ENCODE data around the gene SLC25A47.

The SLC25A47 gene

DNA sequence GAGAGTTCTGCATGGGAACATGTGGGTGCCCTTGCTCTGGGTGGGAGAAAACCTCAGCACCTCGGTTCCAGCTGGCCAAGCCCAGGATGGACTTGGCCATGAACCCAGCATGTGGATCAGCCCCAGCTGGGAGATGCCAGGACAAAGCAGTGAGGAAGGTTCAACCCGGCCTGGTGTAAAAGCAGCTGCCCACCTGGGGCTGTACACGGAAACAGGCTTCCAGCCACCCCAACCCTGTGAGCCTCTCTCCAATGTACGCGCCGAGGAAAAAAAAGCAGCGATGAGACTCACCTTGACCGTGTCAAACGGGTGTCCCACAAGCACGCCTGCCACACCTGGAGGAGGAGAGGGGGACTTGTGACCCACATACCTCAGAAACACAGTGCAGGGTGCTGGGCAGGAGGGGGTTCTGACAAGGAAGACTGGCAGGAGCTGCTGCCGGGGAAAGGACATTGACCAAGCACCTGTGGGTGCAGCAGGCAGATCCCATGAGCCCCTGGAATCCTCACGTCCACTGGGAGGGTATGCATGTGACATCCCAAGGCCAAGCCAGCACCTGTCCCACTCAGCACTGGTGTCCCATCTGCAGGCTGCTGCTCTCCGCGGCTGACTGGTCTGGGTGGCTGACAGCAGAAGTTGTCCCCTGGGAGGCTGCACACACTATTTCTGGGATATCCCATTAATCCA, 24.4 kb upstream of the SLC25A47 start:
- no peaks in the 10 kb centered on the region for H3K27me3 ChIP-seq
- no peaks in the 10 kb centered on the region for H3K9me3 ChIP-seq
- TF ChIP-seq, protein P1, sequence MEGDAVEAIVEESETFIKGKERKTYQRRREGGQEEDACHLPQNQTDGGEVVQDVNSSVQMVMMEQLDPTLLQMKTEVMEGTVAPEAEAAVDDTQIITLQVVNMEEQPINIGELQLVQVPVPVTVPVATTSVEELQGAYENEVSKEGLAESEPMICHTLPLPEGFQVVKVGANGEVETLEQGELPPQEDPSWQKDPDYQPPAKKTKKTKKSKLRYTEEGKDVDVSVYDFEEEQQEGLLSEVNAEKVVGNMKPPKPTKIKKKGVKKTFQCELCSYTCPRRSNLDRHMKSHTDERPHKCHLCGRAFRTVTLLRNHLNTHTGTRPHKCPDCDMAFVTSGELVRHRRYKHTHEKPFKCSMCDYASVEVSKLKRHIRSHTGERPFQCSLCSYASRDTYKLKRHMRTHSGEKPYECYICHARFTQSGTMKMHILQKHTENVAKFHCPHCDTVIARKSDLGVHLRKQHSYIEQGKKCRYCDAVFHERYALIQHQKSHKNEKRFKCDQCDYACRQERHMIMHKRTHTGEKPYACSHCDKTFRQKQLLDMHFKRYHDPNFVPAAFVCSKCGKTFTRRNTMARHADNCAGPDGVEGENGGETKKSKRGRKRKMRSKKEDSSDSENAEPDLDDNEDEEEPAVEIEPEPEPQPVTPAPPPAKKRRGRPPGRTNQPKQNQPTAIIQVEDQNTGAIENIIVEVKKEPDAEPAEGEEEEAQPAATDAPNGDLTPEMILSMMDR (IDR thresholded peaks at IDR 0.05), result no peak
- no peaks in the 10 kb centered on the region for H3K36me3 ChIP-seq
- H3K4me3 ChIP-seq (ENCODE audit: low read depth in 1 of 2, low read length in 1 of 2), result no peak overlapping the region
- peaks cover 22 to 25% of the 10 kb centered on the region in 2 experiments for H3K4me1 ChIP-seq (ENCODE audit: control insufficient read depth in 1 of 2, insufficient read depth in 1 of 2, low read depth in 1 of 2, low read length in 1 of 2)
- no peak overlapping the region for H3K27ac ChIP-seq

DNA sequence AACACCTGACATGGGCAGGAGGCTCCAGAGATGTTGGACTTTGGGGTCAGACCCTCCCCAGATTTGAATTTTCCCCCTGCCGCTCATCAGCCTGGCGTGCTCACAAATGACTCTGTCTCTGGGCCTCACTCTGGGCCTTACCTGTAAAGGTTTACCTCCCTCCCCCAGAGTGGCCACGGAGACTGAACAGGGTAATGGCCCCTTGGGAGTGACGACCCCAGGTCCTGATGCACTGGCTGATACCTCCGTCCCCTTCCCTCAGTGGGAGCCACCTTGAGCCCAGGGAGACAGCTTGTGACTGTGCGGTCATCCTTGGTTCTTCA, 23.9 kb upstream of the SLC25A47 start:
- TF ChIP-seq, protein P1 (IDR thresholded peaks at IDR 0.05), result no peak
- peaks cover under 1% of the 10 kb centered on the region for H3K27me3 ChIP-seq
- no peak overlapping the region for H3K27ac ChIP-seq
- no peaks in the 10 kb centered on the region for H3K36me3 ChIP-seq
- no peak overlapping the region for H3K4me3 ChIP-seq (ENCODE audit: low read depth in 1 of 2, low read length in 1 of 2)
- no peaks in the 10 kb centered on the region for H3K9me3 ChIP-seq
- H3K4me1 ChIP-seq (ENCODE audit: control insufficient read depth in 1 of 2, insufficient read depth in 1 of 2, low read depth in 1 of 2, low read length in 1 of 2), result peaks cover 22 to 25% of the 10 kb centered on the region in 2 experiments

DNA sequence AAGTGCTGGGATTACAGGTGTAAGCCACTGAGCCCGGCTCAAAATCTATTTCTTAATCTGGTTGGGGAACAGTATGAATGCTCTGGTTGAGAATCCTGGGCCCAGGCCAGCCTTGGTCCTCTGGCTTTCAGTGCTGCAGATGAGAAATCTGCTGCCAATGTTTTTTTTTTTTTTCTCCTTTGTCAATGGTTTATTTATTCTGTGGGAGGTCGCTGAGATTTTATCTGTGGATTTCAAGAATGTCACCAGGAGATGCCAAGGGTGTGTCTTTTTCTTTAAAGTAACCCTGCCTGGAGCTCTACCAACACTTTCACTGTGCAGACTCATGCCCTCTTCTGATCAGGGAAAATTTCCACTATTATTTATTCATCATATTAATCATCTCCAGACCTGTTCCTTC, 20.5 kb upstream of the SLC25A47 start:
- H3K4me1 ChIP-seq (ENCODE audit: control insufficient read depth in 1 of 2, insufficient read depth in 1 of 2, low read depth in 1 of 2, low read length in 1 of 2), result peaks cover 20 to 32% of the 10 kb centered on the region in 2 experiments
- H3K4me3 ChIP-seq (ENCODE audit: low read depth in 1 of 2, low read length in 1 of 2), result no peak overlapping the region
- no peaks in the 10 kb centered on the region for H3K9me3 ChIP-seq
- no peak overlapping the region for H3K27ac ChIP-seq
- no peaks in the 10 kb centered on the region for H3K36me3 ChIP-seq
- H3K27me3 ChIP-seq, result peaks cover 23% of the 10 kb centered on the region
- TF ChIP-seq, protein P1 (IDR thresholded peaks at IDR 0.05), result no peak

DNA sequence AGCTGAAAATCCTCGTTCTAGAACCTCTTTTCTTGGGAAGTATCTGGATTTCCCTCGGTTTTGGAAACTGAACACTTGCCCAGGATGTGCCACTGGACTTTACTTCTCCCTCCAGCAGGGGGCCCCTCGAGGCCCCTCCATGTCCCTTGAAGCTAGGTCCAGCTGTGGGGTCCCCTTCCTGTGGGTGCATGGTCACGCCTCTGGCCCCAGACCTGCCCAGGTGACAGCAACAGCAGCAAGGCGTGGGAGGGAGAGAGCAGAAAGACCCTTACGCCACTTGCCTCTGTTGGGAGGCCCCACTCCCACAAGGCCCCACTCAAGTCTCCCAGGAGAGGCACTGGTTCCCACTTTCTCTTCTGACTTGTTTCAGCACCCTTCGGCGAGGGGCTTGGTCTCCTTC, 20.0 kb upstream of the SLC25A47 start:
- peaks cover 18 to 28% of the 10 kb centered on the region in 2 experiments for H3K4me1 ChIP-seq (ENCODE audit: control insufficient read depth in 1 of 2, insufficient read depth in 1 of 2, low read depth in 1 of 2, low read length in 1 of 2)
- no peaks in the 10 kb centered on the region for H3K9me3 ChIP-seq
- H3K27me3 ChIP-seq, result peaks cover 23% of the 10 kb centered on the region
- H3K4me3 ChIP-seq (ENCODE audit: low read depth in 1 of 2, low read length in 1 of 2), result no peak overlapping the region
- TF ChIP-seq, protein P1 (IDR thresholded peaks at IDR 0.05), result no peak
- no peaks in the 10 kb centered on the region for H3K36me3 ChIP-seq
- no peak overlapping the region for H3K27ac ChIP-seq

DNA sequence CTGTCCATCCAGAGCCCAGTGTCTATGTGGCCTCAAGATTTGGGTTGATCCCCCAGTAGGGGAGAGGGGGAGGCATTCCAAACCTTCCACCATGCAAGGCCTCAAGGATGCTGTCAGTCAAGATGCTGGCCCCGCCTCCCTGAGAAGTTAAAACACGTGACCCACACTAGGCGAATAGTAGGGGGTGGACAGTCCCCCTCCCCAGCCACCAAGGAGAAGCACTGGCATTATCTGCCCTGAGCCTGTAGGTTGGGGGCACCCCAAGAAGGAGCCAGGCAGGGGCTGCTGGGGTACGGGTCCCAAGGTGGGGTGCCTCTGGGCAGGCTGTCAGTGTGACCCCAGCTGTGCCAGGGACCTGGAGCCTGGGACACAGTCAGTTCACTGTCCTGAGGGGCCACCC, 19.2 kb upstream of the SLC25A47 start:
- TF ChIP-seq, protein P1 (IDR thresholded peaks at IDR 0.05), result no peak
- Histone ChIP-seq H3K27me3 (peaks cover 23% of the 10 kb centered on the region), H3K9me3 (no peaks in the 10 kb centered on the region), H3K27ac (no peak overlapping the region), H3K36me3 (no peaks in the 10 kb centered on the region), H3K4me1 (ENCODE audit: control insufficient read depth in 1 of 2, insufficient read depth in 1 of 2, low read depth in 1 of 2, low read length in 1 of 2) (peaks cover 23 to 32% of the 10 kb centered on the region in 2 experiments), H3K4me3 (ENCODE audit: low read depth in 1 of 2, low read length in 1 of 2) (no peak overlapping the region)
